ENCODE results near the gene FLT3LG. TPM values are rescaled to one million over a fixed set of nuclear protein-coding genes. Genes with fewer than 3 reads are reported as not detected.

The FLT3LG gene
- total and polyA plus RNA-seq, 2 experiments from 2014 or later = 1.3 to 4.6 TPM

DNA sequence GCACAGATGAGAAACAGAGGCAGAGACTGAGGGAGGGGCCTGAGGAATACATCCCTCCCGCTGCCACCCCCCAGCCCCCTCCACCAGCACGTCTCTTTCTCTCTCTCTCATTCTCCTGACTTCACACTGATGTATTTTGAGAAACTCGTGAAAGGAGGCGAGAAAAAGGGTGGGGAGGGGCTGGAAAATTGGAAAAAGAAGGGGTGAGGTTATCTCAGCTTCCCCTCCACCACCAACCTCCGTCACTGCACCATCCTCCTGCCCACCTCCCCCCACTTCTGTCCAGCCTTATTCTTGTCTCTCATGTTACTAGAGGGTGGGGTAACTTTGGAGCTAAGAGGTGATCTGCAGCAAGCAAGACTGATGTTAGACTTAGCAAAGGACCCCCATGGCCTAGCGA, 34.2 kb upstream of the FLT3LG start:
- no peak overlapping the region for H3K4me3 ChIP-seq
- H3K36me3 ChIP-seq (ENCODE audit: low read depth) = no peaks in the 10 kb centered on the region
- no peaks in the 10 kb centered on the region for H3K4me1 ChIP-seq (ENCODE audit: insufficient read depth)
- no peak overlapping the region for H3K4me2 ChIP-seq (ENCODE audit: unreplicated experiment)
- H2AFZ ChIP-seq = no peak overlapping the region
- in situ Hi-C loops (cut with MboI) = no loop called here
- H3F3A ChIP-seq (ENCODE audit: insufficient read depth) = peaks cover 8% of the 10 kb centered on the region
- H4K20me1 ChIP-seq (ENCODE audit: insufficient read depth) = no peaks in the 10 kb centered on the region
- no peak overlapping the region for H3K27ac ChIP-seq
- H3K27me3 ChIP-seq (replicated peaks; ENCODE audit: insufficient read depth) = peaks cover 51% of the 10 kb centered on the region
- no peaks in the 10 kb centered on the region for H3K79me2 ChIP-seq (ENCODE audit: insufficient read depth)
- no peak overlapping the region for H3K9ac ChIP-seq
- TF ChIP-seq EZH2 (IDR thresholded peaks at IDR 0.05; ENCODE audit: insufficient read depth, poor library complexity, severe bottlenecking) (no peak), EZH2phosphoT487 (IDR thresholded peaks at IDR 0.05; ENCODE audit: insufficient read depth, low read depth) (no peak)
- DNase-seq = no peak
- H3K9me2 ChIP-seq (ENCODE audit: insufficient read depth) = no peaks in the 10 kb centered on the region
- 30 to 31% methylated on average over 6 of the region's 6 CpGs for WGBS, 2 experiments (ENCODE audit: low coverage in 1 of 2, low lambda C conversion rate in 2 of 2, missing lambda C conversion rate in 2 of 2)
- no peaks in the 10 kb centered on the region for H3K9me3 ChIP-seq (ENCODE audit: low read depth)

DNA sequence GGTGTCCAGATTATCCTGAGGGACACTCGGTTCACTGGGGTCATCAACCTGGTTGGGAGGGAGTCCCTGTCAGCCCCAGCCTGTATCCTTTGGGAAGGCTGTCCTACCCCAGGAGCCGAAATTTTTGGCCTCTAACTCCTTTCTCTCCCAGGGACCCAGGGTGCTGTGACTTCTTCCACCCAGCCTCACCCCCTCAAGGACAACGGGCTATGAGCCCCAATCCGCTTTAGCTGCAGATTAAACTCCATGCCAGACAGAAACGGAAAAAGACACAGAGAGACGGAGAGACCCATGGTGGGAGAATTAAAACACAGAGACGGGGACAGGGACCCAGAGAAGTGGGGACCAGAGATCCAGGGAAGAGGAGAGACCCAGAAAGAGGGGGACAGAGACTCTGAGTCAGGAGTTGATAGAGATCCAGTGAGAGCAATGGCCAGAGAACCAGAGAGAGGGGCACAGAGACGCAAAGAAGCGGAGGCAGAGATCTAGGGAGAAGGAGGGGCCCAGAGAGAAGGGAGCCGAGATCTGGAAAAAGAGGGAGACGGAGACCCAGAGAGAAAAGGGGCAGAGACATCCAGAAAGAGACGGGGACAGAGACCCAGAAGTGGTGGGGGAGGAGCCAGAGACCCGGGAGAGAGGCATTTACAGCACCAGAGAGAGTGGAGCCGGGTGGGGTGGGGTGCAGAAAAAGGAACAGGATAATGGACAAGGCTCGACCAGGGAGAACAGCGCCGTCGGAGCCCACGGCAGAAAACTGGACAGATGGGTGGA, 33.4 kb upstream of the FLT3LG start:
- Histone ChIP-seq H3K9ac (no peak overlapping the region), H2AFZ (no peak overlapping the region), H3K4me3 (no peak overlapping the region), H3K79me2 (ENCODE audit: insufficient read depth) (no peaks in the 10 kb centered on the region), H3K27ac (no peak overlapping the region), H3K27me3 (replicated peaks; ENCODE audit: insufficient read depth) (peaks cover 43% of the 10 kb centered on the region), H4K20me1 (ENCODE audit: insufficient read depth) (no peaks in the 10 kb centered on the region), H3K36me3 (ENCODE audit: low read depth) (no peaks in the 10 kb centered on the region), H3K4me1 (ENCODE audit: insufficient read depth) (no peaks in the 10 kb centered on the region), H3K9me3 (ENCODE audit: low read depth) (no peaks in the 10 kb centered on the region), H3K9me2 (ENCODE audit: insufficient read depth) (no peaks in the 10 kb centered on the region), H3K4me2 (ENCODE audit: unreplicated experiment) (no peak overlapping the region), H3F3A (ENCODE audit: insufficient read depth) (peaks cover 13% of the 10 kb centered on the region)
- TF ChIP-seq EZH2phosphoT487 (IDR thresholded peaks at IDR 0.05; ENCODE audit: insufficient read depth, low read depth) (0 out of 2 replicates have a peak, but pooled peaks have one; percentile 5), EZH2 (IDR thresholded peaks at IDR 0.05; ENCODE audit: insufficient read depth, poor library complexity, severe bottlenecking) (peak; percentile 91)
- in situ Hi-C loops (cut with MboI) = no loop called here
- WGBS, 2 experiments (ENCODE audit: low coverage in 1 of 2, low lambda C conversion rate in 2 of 2, missing lambda C conversion rate in 2 of 2) = 26 to 31% methylated on average over 18 to 19 of the region's 19 CpGs
- no peak for DNase-seq

DNA sequence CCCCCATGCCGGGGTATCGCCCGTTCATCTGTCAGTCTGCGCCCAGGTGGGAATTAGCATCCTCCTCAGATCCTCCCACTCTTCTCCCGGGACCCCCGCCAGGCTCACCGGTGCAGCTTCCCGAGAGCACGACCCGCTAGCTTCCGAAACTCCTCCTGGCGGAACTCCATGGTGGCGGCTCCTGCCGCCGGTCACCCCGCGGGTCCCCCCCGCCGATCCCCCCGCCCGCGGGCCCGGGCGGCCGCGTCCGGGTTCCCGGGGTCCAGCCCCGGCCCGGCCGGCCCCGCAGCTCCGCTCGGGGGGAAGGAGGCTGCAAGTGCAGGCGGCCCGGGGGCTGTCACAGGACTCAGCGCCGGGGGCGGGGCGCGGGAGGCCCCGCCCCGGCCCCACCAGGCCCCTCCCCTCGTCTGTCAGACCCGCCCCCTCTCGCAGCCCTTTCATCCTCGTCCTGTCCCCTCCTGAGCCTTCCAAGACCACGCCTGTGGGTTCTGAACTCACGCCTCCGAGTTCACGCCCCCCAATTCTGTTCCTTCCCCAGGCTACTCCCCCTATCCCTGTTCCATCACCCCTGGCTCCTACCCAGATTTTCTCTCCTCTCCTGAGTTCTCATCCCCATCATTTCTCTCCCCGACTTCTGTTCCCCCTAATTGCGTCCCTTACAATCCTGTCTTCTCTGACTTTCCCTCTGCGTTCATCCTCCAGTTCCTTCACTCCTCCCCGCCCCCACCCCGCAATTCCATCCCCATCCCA, 32.6 kb upstream of the FLT3LG start, which contains the start of gene SLC17A7:
Gene SLC17A7 (minus strand): TSS at position 318 of the 750 bp plus-strand sequence. CDS start 148 bp downstream, at position 170.
- in situ Hi-C loops (cut with MboI) = no loop called here
- no peaks in the 10 kb centered on the region for H3K9me2 ChIP-seq (ENCODE audit: insufficient read depth)
- WGBS, 2 experiments (ENCODE audit: low coverage in 1 of 2, low lambda C conversion rate in 2 of 2, missing lambda C conversion rate in 2 of 2) = 3 to 6% methylated on average over 17 to 27 of the region's 56 CpGs

DNA sequence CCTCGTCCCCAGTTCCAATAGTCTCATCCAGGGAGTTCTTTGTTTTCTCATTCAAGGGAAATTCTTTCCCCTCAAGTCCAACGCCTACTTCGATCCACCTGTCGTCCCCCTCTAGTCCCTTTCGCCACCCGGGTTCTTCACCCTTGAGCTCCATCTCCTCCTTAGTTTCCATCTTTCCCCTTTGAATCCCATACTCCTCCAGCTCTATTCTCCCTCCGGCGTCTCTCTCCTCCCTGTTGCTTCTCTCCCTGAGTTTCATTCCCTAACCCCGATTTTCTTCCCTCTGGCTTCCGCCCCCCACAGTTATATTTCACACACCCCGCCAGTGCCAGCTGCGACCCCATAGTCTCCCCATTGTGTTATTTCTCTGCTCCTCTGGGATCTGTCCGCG, 32.1 kb upstream of the FLT3LG start:
- in situ Hi-C loops (cut with MboI) = no loop called here
- TF ChIP-seq EZH2 (IDR thresholded peaks at IDR 0.05; ENCODE audit: insufficient read depth, poor library complexity, severe bottlenecking) (no peak), EZH2phosphoT487 (IDR thresholded peaks at IDR 0.05; ENCODE audit: insufficient read depth, low read depth) (no peak)
- Histone ChIP-seq H3K4me2 (ENCODE audit: unreplicated experiment) (peak overlapping the region; percentile 37), H3K27ac (no peak overlapping the region), H3K4me1 (ENCODE audit: insufficient read depth) (no peaks in the 10 kb centered on the region), H3K36me3 (ENCODE audit: low read depth) (no peaks in the 10 kb centered on the region), H4K20me1 (ENCODE audit: insufficient read depth) (no peaks in the 10 kb centered on the region), H3K9me2 (ENCODE audit: insufficient read depth) (no peaks in the 10 kb centered on the region), H3K27me3 (replicated peaks; ENCODE audit: insufficient read depth) (peaks cover 29% of the 10 kb centered on the region), H3F3A (ENCODE audit: insufficient read depth) (peaks cover 13% of the 10 kb centered on the region), H3K9me3 (ENCODE audit: low read depth) (no peaks in the 10 kb centered on the region), H3K79me2 (ENCODE audit: insufficient read depth) (no peaks in the 10 kb centered on the region), H2AFZ (peak overlapping the region; percentile 91), H3K4me3 (peak overlapping the region; percentile 82; the same call in 1 of the 2 replicates), H3K9ac (no peak overlapping the region)
- DNase-seq = no peak
- WGBS, 2 experiments (ENCODE audit: low coverage in 1 of 2, low lambda C conversion rate in 2 of 2, missing lambda C conversion rate in 2 of 2) = 3 to 7% methylated on average over 11 to 14 of the region's 14 CpGs

More for the DNA sequence above, 32.6 kb upstream of the FLT3LG start, which contains the start of gene SLC17A7:
- H3K4me1 ChIP-seq (ENCODE audit: insufficient read depth) = no peaks in the 10 kb centered on the region
- no peaks in the 10 kb centered on the region for H3K36me3 ChIP-seq (ENCODE audit: low read depth)
- H3K27ac ChIP-seq = no peak within 1 kb of the TSS
- H3K27me3 ChIP-seq (replicated peaks; ENCODE audit: insufficient read depth) = peaks cover 35% of the 10 kb centered on the region
- H3K9me3 ChIP-seq (ENCODE audit: low read depth) = no peaks in the 10 kb centered on the region
- no peak within 1 kb of the TSS for H3K9ac ChIP-seq
- peaks cover 13% of the 10 kb centered on the region for H3F3A ChIP-seq (ENCODE audit: insufficient read depth)
- H3K4me2 ChIP-seq (ENCODE audit: unreplicated experiment) = peak within 1 kb of the TSS; percentile 37
- no peaks in the 10 kb centered on the region for H3K79me2 ChIP-seq (ENCODE audit: insufficient read depth)
- DNase-seq = peak; percentile 45
- H3K4me3 ChIP-seq = peak within 1 kb of the TSS; percentile 82; the same call in 1 of the 2 replicates
- TF ChIP-seq EZH2 (IDR thresholded peaks at IDR 0.05; ENCODE audit: insufficient read depth, poor library complexity, severe bottlenecking) (no peak), EZH2phosphoT487 (IDR thresholded peaks at IDR 0.05; ENCODE audit: insufficient read depth, low read depth) (no peak)
- peak within 1 kb of the TSS; percentile 91 for H2AFZ ChIP-seq
- H4K20me1 ChIP-seq (ENCODE audit: insufficient read depth) = no peaks in the 10 kb centered on the region

Measured in GM23248 (cell line).